ENCODE data around the gene ADCY5. TPM values are rescaled to one million over a fixed set of nuclear protein-coding genes. Genes with fewer than 3 reads are reported as not detected.
A peak's percentile ranks its signal among the peaks of the same experiment; 100 is the strongest.

ADCY5 gene
- total RNA-seq, 4 donors from 2014 or later, result 0.46 to 3.5 (median 1.3) TPM

- no peak overlapping the region for H3K4me3 ChIP-seq (ENCODE audit: low read depth, poor library complexity, severe bottlenecking)
- TF ChIP-seq CTCF (IDR thresholded peaks at IDR 0.05) (no peak), POLR2A (IDR thresholded peaks at IDR 0.05) (no peak)
- intact Hi-C loops (cut with DNase I; ENCODE audit: low total_unique reads), result no loop called here
- WGBS, 2 donors, result 72 to 82% methylated on average over 8 of the region's 8 CpGs
- DNase-seq (ENCODE audit: low spot score in 2 of 2), result no peak
These were observed 117.9 kb downstream of the ADCY5 start for GRCh38 chr3:123331006-123331405.

- 76 to 78% methylated on average over 13 to 15 of the region's 15 CpGs for WGBS, 2 donors
- TF ChIP-seq POLR2A (IDR thresholded peaks at IDR 0.05), result no peak
- TF ChIP-seq CTCF (IDR thresholded peaks at IDR 0.05), result no peak
- DNase-seq (ENCODE audit: low spot score in 2 of 2), result no peak
- no peak overlapping the region for H3K4me3 ChIP-seq (ENCODE audit: low read depth, poor library complexity, severe bottlenecking)
- intact Hi-C loops (cut with DNase I; ENCODE audit: low total_unique reads), result no loop called here
These were observed 118.4 kb downstream of the ADCY5 start for GRCh38 chr3:123330441-123330991.

- DNase-seq (ENCODE audit: low spot score in 2 of 2), result no peak
- no peak overlapping the region for H3K4me3 ChIP-seq (ENCODE audit: low read depth, poor library complexity, severe bottlenecking)
- WGBS, 2 donors, result 47 to 54% methylated on average over 8 to 10 of the region's 10 CpGs
- intact Hi-C loops (cut with DNase I; ENCODE audit: low total_unique reads), result loop anchor here (5.0 kb wide), 2 partner anchors 158 to 228 kb away; no protein-coding TSS in a partner anchor
- no peak for TF ChIP-seq POLR2A (IDR thresholded peaks at IDR 0.05)
- TF ChIP-seq CTCF (IDR thresholded peaks at IDR 0.05), result no peak
These were observed 119.1 kb downstream of the ADCY5 start for GRCh38 chr3:123329636-123330340.

GRCh38 chr3:123328851-123329635, 119.8 kb downstream of the ADCY5 start:
- WGBS, 2 donors, result 8 to 14% methylated on average over 12 of the region's 13 CpGs
- intact Hi-C loops (cut with DNase I; ENCODE audit: low total_unique reads), result loop anchor here (5.0 kb wide), 2 partner anchors 158 to 228 kb away; no protein-coding TSS in a partner anchor
- TF ChIP-seq POLR2A (IDR thresholded peaks at IDR 0.05) (no peak), CTCF (IDR thresholded peaks at IDR 0.05) (peak in 1 of 3 donors; percentile 53)
- DNase-seq (ENCODE audit: low spot score in 2 of 2), result peak; percentile 70 to 95
- H3K4me3 ChIP-seq (ENCODE audit: low read depth, poor library complexity, severe bottlenecking), result no peak overlapping the region

- no peak for DNase-seq (ENCODE audit: low spot score in 2 of 2)
- 76 to 80% methylated on average over 17 to 25 of the region's 25 CpGs for WGBS, 2 donors
- intact Hi-C loops (cut with DNase I; ENCODE audit: low total_unique reads), result loop anchor here (5.0 kb wide), 2 partner anchors 159 to 229 kb away; no protein-coding TSS in a partner anchor
- no peak for TF ChIP-seq CTCF (IDR thresholded peaks at IDR 0.05)
- TF ChIP-seq POLR2A (IDR thresholded peaks at IDR 0.05), result no peak
- no peak overlapping the region for H3K4me3 ChIP-seq (ENCODE audit: low read depth, poor library complexity, severe bottlenecking)
These were observed 120.7 kb downstream of the ADCY5 start for GRCh38 chr3:123327956-123328850.

All from lower leg skin (tissue), 4 donors.